GM21576 (cell line): ENCODE results near the gene TRIM52.
A peak's percentile ranks its signal among the peaks of the same experiment; 100 is the strongest.
"Not testable (repeated sequence)": the region's sequence is repeated elsewhere in the genome, so short reads cannot be mapped to it uniquely, and the experiment has no call there.

Source experiments
- ATAC-seq: cut with Tn5 transposase; IDR thresholded peaks from one replicate; pipeline ENCODE4 v1.9.1; 2021; ENCODE audit warnings: mild to moderate bottlenecking, moderate library complexity; ENCODE audit not compliant: unreplicated experiment

Gene TRIM52

DNA sequence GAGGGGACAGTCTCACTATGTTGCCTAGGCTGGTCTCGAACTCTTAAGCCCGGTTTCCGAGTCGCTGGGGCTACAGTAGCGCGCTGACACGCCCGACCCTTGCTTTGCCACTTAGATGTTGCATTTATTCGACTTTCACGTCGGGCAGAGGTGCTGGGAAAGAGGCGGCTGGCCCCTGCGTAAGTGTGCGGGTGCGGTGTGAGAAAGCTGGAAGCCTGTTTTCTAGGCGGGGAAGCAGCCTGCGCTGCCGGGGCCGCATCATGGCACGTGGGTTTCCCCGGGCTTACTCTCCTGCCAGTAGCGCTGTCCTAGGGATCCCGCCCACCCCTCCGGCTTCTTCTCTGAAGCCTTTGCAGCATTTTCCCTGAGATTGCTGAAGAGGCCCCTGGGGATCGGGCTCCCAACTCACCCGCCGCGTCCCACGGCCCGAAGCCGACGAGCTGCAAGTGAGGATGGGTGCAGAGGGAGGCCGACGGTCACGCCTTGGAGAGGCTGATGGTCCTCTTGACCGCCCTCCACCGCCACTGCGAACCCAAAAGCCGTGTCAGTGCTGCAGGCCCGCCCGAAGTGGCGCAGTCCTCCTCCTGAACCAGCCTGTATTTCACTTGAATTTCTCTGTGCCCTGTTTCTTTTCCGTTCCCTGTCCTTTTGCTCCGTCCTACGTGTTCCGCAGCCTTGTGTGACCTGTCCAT is 43.7 kb downstream of the TRIM52 start:
- ATAC-seq, result peak; percentile 28

DNA sequence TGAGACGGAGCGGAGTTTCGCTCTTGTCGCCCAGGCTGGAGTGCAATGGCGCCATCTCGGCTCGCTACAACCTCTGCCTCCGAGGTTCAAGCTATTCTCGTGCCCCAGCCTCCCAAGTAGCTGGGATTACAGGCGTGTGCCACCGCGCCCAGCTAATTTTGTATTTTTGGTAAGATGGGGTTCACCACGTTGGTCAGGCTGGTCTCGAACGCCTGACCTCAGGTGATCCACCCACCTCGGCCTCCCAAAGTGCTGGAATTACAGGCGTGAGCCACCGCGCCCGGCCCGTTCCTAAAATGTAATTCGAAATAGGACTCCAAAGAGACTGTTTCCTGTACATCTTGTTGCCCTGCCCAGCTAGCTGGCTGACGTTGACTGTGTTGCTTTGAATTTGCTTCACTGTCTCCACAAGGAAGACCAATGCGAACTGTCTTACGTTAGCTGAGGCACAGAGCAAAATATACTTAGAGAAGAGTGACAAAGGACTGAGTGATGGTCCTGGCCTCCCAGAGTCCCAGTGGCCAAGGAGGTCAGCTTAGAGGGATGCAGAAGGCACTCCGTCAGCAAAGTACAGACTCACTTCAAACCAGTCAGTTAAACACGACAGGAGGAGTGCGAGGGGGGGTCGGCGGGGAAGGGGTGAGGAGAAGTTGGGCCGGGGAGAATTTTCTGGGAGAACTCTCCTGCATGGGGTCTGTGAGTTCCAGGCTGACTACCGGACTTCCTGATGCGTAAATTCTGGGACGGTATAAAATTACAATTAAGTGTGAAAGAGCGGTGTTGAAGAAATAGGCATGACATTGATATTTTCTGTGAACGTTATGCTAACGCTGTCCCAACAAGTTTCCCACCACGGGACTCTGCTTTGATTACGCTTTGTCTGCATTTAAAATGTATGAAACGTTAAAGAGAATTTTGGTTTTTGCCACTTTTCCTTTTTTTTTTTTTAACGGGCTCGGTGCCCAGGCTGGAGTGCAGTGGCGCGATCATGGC is 44.6 kb downstream of the TRIM52 start:
- no peak for ATAC-seq

DNA sequence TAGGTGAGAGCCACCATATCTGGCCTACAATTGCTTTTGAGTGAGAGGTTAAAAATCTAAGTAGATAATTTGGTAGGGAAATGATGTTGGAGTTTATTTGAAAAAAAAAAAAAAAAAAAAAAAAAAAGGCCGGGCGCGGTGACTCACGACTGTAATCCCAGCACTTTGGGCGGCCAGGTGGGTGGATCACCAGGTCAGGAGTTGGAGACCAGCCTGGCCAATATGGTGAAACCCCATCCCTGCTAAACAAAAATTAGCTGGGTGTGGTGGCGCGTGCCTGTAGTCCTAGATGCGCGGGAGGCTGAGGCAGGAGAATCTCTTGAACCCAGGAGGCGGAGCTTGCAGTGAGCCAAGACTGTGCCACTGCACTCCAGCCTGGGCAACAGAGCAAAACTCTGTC is 46.7 kb downstream of the TRIM52 start:
- not testable (repeated sequence) for ATAC-seq

DNA sequence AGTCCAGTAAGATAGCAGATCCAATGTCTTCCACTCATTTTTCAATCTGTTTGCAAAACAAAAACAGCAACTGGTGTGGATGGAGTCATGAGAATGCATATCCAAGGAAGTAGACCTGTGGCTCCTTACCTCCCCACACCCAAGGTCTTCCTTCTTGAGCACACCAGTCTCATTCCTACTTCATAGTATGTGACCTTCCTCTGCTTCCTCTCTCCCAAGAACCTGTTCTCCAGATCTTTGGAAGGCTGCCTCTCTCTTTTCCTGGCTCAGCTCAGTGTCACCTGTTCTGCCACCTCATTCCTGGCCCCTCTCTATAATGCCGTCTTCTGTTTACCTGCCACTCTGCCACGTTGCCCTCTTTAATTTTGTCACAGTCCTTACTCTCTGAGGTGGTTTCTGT is 48.0 kb downstream of the TRIM52 start:
- no peak for ATAC-seq

DNA sequence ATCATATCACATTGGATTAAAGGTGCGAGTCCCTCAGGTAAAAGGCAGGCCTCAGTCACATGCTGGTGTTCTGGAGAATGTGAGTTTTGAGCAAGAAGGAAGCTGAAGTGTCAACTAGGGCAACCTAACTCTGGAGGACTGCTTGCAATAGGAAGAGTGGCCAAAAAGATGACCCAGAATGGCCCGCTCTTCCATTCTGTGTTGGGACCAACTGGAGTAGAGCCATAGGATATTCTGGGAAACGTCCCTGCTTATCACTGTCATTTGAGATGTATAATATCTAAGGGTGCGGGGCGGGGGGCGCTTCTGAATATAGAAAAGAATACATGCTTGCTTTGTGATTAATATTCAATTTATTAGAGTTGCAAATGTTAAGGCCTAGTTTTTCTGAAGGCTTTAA is 48.9 kb downstream of the TRIM52 start:
- no peak for ATAC-seq

DNA sequence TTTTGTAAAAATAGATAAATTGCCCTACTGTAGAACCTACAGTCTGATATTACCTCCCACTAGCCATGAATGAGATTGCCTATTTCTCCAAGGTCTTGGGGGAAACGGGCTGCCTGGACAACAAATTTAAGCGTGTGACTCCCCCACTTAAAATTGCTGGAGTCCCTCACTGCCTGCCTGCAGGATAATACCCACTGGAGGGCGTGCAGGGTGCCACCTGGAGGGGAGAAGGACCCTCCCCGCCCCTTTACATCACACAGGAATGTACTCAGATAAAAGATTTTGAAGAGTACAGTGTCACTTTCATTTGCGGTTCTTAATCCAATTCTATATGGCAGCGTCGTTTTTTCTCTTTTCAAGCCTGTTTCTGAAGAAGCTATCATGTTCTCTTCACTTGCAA is 49.7 kb downstream of the TRIM52 start:
- ATAC-seq, result no peak

DNA sequence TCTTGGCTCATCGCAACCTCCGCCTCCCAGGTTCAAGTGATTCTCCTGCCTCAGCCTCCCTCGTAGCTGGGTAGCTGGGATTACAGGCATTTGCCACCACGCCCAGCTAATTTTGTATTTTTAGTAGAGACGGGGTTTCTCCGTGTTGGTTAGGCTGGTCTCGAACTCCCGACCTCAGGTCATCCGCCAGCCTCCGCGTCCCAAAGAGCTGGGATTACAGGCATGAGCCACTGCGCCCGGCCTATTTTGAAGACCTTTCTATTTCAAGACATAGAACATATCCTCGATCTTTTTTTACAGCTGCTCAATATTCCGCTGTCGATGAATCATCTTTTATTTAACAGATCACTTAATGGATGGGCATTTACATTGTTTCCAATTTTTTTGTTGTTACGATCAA is 50.2 kb downstream of the TRIM52 start:
- not testable (repeated sequence) for ATAC-seq

DNA sequence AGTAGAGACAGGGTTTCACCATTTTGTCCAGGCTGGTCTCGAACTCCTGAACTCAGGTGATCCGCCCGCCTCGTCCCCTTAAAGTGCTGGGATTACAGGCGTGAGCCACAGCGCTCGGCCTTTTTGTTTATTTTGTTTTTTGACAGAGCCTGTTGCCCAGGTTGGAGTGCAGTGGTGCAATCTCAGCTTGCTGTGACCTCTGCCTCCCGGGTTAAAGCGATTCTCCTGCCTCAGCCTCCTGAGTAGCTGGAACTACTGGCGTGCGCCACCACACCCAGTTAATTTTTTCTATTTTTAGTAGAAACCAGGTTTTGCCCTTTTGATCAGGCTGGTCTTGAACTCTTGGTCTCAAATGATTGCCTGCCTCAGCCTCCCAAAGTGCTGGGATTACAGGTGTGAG is 50.8 kb downstream of the TRIM52 start:
- not testable (repeated sequence) for ATAC-seq

DNA sequence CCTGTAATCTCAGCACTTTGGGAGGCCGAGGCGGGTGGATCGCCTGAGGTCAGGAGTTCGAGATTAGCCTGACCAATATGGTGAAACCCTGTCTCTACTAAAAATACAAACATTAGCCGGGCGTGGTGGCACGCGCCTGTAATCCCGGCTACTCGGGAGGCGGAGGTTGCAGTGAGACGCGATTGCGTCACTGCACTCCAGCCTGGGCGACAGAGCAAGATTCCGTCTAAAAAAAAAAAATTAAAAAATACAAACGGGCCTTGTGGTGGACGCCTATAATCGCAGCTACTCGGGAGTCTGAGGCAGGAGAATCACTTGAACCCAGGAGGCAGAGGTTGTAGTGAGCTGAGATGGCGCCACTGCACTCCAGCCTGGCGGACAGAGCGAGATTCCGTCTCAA is 51.9 kb downstream of the TRIM52 start:
- ATAC-seq, result not testable (repeated sequence)

DNA sequence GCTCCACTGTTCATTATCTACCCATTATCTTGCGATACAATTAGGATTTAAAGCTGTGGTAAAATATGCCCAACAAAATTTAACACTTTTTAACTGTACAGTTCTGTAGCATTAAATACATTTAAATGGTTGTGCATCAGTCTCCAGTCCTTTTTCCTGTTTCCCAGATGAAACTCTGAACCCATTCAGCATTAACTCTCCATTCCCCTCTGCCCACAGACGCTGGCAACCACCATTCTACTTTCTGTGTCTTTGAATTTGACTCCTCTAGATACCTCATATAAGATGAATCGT is 53.0 kb downstream of the TRIM52 start:
- no peak for ATAC-seq

DNA sequence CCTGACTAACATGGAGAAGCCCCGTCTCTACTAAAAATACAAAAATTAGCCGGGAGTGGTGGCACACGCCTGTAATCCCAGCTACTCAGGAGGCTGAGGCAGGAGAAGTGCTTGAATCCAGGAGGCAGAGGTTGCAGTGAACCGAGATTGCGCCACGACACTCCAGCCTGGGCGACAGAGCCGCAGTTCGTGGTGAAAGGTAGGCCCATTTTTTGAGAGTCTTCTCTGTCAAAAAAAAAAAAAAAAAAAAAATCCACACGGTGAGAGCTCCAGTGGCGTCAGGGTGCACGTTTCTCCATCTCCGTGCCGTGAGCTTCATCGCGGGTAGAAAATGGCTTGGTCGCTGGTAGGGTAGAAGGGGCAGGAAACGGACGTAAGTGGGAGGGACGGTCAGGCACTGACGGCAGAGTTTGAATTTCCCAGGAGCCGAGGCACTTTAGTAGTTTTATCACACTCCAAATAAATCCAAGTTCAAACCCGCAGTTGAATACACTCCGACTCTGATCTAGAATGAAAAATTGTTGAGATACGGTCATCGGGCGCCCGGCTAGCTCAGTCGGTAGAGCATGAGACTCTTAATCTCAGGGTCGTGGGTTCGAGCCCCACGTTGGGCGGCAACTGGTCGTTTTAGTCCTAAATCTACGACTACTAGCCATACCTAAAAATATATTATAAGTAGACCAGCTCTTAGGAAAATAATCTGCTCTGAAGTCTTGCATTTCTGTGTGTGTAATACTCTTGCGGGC is 53.6 kb downstream of the TRIM52 start:
- ATAC-seq, result peak; percentile 30

DNA sequence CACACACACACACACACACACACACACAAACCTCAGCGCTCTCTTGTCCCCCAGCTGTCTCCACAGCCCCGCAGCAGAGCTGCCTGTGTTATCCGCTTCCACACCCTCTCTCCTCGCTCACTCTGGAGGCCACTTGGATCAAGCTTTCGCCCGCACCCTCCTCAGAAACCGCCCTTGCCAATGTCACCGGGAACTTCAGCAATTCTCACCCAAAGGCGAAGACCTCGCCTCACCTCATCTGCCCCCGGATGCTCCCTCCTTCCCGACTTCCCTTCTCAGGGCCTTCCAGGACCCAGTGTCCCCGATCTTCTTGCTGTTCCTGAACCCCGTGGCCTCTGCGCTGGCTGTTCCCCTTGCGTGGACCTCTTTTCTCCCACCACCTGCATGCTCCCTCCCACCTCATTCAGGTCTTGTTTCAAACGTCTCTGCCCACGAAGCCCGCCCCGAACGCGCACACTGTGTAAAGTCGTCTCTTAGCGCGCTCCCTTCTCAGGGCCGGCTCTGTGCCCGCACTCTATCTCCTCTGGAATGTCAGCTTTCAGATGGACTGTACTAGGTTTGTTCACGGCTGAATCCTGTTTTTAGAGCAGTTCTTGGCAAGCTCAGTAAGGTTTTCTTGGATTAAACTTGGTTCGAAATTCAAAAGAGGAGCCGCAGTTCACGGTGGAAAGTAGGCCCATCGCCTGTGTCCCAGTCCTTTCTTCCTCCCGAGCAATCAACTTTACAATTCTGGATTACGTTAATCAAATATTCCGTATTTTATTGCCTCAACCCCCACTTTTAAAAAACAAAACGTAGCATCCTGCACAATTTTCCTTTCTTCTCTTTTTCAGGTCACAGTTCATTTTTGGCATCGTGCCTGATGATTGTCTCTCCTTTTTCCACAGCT is 54.9 kb downstream of the TRIM52 start:
- ATAC-seq, result no peak
